DND-41 (cell line): ENCODE results near the gene SOX3.

Experiments
- EZH2 ChIP-seq: IDR thresholded peaks from 3 replicates; pipeline ENCODE4 v1.6.1; 2012; ENCODE audit warnings: borderline replicate concordance, low read depth, mild to moderate bottlenecking, moderate library complexity, low read length, inconsistent platforms; ENCODE audit not compliant: severe bottlenecking
- TF ChIP-seq, protein P1 (sequence below): IDR thresholded peaks from 2 replicates; pipeline ENCODE4 v1.5.1; 2012; ENCODE audit warnings: borderline replicate concordance, low read length, moderate library complexity, mild to moderate bottlenecking; ENCODE audit not compliant: poor library complexity, severe bottlenecking; ENCODE audit errors: extremely low read depth

DNA sequence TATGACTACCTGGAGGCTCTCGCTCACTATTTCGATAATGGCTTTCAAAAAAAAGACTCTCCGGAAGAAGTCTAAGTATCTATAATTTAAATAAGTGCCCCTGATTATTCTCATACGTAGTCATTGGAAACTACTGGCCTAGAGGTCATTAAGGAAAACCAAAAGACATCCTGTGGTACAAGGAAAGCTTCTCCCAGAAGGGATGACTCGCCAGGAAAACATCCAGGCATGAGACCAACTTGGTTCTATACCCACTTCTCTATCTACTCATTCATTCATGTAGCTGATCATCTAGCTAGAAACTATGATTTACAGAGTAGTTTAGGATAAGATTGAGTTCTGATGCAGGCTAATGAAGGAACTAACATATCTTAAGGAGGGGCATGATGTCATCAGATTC, 37.7 kb downstream of the SOX3 start:
- TF ChIP-seq, protein P1, sequence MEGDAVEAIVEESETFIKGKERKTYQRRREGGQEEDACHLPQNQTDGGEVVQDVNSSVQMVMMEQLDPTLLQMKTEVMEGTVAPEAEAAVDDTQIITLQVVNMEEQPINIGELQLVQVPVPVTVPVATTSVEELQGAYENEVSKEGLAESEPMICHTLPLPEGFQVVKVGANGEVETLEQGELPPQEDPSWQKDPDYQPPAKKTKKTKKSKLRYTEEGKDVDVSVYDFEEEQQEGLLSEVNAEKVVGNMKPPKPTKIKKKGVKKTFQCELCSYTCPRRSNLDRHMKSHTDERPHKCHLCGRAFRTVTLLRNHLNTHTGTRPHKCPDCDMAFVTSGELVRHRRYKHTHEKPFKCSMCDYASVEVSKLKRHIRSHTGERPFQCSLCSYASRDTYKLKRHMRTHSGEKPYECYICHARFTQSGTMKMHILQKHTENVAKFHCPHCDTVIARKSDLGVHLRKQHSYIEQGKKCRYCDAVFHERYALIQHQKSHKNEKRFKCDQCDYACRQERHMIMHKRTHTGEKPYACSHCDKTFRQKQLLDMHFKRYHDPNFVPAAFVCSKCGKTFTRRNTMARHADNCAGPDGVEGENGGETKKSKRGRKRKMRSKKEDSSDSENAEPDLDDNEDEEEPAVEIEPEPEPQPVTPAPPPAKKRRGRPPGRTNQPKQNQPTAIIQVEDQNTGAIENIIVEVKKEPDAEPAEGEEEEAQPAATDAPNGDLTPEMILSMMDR: no peak
- no peak for TF ChIP-seq EZH2
